Endometrial microvascular endothelial cells (primary cell): ENCODE measurements around the gene CNTNAP2. TPM values are rescaled to one million over a fixed set of nuclear protein-coding genes. Genes with fewer than 3 reads are reported as not detected.

ENCODE experiments used
- in situ Hi-C: cut with HindIII; loops from 2 replicates; pipeline ENCODE4 v1.10.0; 2017; ENCODE audit warnings: low sequenced_read_pairs, low pct_unique_long_range_greater_than_20kb; ENCODE audit errors: inconsistent ontology term
- total RNA-seq: library from RNA; depleted of rRNA; stranded (reverse); fragments of >200 nt; gene quantifications from one replicate; pipeline ENCODE4 v1.2.3, GENCODE V29; 2015; ENCODE audit errors: inconsistent ontology term

The CNTNAP2 gene
- total RNA-seq, 1 donor from 2014 or later = not detected

DNA sequence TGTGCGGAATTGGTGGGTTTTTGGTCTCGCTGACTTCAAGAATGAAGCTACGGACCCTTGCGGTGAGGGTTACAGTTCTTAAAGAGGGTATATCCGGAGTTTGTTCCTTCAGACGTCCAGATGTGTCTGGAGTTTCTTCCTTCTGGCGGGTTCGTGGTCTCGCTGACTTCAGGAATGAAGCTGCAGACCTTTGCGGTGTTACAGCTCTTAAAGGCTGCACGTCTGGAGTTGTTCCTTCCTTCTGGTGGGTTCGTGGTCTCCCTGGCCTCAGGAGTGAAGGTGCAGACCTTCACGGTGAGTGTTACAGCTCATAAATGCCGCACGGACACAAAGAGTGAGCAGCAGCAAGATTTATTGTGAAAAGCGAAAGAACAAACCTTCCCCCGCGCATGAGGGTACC is 670.7 kb downstream of the CNTNAP2 start:
- in situ Hi-C loops = no loop called here

DNA sequence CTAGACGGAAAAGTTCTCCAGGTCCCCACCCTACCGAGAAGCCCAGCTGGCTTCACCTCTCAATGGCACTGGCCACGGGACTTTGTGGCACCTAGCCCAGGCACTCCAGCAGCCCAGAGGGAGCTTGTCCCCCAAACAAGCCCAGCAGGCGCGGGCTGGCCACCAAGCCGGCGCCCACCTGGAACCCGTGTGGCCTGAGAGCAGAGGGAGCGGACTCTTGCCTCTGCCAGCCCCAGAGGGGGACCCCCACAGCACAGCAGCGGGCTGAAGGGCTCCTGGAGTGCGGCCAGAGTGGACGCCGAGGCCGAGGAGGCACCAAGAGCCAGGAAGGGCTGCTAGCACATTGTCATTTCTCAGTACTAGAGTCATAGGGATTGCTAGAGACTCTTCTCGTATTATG is 671.4 kb downstream of the CNTNAP2 start:
- in situ Hi-C loops = no loop called here

DNA sequence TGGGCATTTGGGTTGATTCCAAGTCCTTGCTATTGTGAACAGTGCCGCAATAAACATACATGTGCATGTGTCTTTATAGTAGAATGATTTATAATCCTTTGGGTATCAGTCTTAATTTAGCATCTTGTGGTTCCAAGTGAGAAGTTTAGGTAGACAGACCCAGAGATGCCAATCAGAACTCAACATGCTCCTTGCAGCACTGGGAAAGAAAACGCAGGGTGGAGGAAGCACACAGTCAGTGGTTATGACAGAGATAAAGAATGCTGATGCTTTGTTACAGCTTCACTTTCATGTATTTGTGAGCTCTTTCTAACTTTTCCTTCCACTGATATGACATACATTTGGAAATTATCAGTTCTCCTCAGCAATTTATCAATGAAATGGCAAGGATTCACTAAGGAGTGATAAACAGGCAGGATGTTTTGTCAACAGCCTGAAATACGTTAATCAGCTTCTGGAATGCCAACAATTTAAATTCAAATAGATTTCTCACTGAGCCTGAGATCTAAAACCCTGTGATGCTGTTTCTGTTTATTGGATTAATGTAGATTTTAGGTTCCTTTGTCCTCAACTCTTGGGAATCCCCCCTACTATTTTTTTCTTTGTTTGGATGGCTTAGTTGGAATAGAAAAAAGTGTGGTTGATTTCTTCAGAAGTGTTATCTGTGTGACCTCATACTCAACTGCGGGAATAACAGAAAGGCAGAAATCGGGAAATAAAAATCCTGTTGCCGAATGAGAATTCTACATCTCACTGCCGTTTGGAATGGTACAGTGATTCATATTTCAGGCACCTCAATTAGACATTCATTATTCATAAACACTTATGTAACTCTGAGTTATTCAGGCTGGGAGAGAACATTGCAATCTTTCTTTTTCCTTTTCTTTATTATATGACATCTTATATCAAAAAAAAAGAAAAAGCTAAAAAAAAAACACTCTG is 675.0 kb downstream of the CNTNAP2 start:
- in situ Hi-C loops = no loop called here

DNA sequence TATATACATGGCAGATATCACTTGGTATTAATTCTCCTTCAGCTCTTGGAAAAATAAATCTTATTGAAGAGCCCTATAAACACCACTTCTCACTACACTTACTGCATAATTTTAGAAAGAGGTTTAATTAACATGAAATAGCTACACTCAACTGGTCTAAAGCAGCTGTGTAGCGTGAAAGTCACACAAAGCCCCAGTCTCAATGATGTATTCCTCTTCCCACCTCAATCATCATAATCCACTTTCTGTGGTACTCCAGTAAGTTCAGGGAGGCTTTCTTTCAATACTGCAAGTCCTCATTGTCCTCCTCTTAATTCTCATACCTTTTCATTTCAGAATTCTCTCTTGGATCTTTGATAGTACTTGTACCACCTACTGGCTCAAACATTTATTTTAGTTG is 688.0 kb downstream of the CNTNAP2 start:
- in situ Hi-C loops = no loop called here

DNA sequence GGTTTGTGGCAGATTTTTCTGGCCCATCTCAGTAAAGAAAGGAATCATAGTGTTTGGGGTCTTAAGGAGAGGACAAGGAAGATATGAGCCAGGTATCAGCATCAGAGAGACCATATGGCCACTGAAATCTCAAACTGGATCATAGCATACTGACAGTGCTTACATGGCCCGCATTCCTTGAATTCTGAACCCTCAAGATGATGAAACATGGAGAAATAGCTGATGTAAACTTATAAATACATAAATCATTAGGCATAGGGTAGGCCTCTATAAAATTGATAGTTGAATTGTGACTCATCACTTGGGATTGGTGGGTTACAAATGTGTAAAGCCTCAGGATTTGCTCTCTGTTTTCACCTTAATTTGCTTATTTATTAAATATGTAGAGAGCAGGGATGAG is 688.5 kb downstream of the CNTNAP2 start:
- in situ Hi-C loops = no loop called here

DNA sequence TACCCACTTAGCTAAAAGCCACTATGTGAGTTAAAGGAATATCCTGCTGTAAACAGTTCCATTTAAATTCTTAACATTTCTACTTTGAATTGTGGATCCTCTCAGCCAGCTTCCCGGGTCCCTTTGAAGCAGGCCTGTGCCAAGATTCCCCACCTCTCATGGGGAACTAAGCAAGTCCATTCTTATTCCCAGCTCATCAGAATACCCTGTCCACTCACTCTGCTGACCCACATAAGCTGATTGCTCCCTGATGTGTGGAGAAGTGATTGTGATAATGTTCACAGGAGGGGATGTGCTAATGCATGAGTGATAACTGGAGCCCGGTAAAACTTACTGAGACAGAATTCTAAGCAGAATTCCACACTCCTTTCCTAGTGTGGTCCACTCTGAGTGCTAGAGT is 709.7 kb downstream of the CNTNAP2 start:
- in situ Hi-C loops = no loop called here

DNA sequence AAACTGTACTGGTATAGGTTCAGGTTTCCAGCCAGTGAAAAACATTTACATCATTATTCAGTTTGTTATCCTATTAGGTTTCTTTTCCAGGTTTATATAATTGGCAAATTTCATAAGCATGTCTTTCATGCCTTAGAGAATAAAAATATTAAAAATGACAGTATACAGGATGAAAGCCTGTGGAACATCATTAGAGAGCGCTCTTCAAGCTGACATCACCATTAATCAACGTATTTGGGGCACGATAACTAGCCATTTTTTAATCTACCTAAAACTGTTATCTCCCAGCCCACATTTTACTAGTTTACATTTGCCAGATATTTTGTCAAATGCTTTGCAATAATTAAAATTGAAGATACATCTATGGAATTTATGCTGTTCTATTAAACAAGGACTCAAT is 714.1 kb downstream of the CNTNAP2 start:
- in situ Hi-C loops = no loop called here

DNA sequence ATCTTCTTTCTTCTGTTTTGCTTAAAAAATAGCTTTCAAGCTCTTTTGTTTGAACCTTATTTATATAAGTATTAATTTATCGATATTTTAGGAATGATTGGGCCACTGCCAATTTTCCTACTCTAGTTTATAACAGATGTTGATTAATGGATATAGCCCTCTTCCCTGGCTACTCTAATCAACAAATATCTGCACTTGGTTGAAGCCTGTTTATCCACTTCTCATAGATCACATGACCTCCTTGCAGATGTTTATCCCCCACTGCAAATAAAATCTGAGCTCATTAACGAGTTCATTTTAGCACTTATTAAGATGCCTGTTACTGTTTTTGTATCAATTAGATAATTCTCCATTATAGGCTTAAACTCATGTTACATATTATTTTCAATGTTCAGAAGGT is 715.3 kb downstream of the CNTNAP2 start:
- in situ Hi-C loops = no loop called here

DNA sequence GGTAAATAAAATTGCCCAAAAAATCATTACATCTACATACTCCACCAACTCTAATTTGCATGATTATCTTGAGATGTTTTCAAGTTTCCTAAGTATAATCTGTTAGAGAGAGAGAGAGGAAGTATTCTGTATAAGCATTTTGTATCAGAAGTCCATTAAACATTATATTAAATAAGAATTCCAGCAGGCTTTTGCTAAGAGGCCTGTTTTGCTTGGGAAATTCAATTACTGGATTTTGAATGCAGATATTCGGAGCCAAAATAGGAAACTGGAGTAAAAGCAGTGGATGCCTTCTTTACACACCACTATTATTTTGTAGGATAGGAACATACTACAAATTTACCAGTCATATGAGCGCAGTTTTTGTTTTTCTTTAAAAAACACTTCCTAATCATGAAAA is 727.8 kb downstream of the CNTNAP2 start:
- in situ Hi-C loops = no loop called here

DNA sequence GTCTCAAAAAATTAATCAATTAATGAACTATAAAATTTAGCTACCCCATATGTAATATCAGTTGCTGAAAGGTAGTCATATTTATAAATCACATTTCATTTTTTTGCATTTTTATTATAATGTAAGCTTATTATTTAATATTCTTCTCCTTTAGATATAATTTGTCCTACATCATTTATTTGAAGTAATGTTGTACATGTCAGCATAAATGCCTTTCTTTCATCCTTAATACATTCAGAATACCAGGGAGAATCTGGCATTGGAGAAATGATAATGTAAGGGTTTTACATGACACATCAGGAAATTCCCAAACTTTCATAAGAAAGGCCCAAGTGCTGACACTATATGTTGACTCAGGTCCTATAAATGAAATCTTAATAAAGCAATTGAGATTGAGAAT is 742.1 kb downstream of the CNTNAP2 start:
- in situ Hi-C loops = no loop called here

DNA sequence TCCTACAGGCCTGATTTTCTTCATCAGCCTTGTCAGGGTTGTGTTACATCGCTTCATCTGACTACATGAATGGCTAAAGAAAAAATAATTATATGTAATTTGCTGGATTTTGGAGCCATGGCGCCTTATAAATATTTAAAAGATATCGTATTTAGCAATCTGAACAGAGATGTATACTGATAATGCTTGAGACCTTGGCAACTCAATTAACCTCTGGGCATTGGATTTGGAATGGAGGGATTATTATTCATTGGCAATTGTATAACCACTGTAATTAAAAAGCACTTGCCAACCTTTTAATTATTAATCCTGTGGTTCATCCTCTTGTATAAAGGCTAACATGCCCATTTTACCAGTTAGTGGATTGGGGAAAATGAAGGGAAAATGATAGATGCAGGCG is 745.1 kb downstream of the CNTNAP2 start:
- in situ Hi-C loops = no loop called here

DNA sequence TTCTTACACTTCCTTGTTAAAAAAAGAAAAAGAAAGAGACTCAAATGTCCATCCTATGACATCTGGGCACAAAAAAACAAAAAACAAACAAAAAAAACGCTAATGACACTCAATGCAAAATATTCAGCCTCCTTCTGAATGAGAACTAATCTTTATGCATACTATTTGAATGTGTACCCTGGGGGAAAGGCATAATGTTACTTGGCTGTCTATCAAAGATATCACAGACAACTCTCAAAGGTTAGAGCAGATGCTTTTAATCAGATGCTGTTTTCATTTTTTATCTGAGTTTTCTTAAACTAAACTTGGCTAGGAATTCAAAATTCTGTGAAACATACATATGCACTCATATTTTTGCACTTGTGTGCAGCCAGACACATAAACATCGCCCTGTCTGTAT is 745.8 kb downstream of the CNTNAP2 start:
- in situ Hi-C loops = no loop called here

DNA sequence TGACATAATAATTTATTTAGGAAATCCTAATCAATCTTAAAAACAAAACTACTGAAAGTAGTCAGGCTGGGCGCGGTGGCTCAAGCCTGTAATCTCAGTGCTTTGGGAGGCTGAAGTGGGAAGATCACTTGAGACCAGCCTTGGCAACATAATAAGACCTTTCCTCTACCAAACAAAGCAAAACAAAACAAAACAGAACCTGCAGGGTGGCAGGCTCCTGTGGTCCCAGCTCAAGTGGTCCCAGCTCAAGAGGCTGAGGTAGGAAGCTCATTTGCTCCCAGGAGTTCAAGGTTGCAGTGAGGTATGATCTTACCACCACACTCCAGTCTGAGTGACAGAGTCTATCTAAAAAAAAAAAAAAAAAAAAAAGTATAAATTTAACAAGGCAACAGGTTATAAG is 748.0 kb downstream of the CNTNAP2 start:
- in situ Hi-C loops = no loop called here

DNA sequence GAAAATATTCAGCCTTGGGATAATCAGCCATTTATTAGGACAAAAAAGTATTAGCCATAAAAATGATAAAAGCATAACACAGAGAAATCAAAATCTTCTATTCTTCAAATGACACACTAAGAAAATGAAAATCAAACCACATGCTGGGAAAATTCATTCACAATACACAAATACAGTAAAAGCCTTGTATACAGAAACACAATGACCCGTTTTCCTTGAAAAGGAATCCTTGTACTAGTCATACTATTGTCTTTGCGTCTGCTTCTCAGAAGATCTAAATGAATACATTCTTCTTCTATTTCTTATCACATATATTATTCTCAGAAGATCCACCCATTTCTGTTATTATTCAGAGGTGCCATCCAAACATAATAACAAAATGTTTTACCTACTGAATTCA is 749.1 kb downstream of the CNTNAP2 start:
- in situ Hi-C loops = no loop called here

DNA sequence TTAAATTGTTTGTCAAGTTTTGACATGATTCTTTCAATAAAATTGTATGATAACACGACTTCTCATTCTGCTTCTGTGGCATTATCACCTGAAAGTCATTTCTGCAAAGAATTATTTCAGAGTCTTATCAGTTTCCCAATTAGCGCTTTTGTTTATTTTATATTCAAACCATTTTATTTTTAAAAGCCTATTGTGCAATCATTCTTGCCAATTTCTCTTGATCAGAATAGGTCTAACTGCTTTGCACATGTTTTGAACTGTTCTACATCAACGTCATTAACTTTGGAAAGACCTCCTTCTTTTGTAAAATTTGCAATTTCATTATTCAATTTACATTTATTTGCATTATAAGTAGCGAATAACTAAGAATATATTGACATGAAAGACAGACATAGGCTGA is 758.1 kb downstream of the CNTNAP2 start:
- in situ Hi-C loops = no loop called here

DNA sequence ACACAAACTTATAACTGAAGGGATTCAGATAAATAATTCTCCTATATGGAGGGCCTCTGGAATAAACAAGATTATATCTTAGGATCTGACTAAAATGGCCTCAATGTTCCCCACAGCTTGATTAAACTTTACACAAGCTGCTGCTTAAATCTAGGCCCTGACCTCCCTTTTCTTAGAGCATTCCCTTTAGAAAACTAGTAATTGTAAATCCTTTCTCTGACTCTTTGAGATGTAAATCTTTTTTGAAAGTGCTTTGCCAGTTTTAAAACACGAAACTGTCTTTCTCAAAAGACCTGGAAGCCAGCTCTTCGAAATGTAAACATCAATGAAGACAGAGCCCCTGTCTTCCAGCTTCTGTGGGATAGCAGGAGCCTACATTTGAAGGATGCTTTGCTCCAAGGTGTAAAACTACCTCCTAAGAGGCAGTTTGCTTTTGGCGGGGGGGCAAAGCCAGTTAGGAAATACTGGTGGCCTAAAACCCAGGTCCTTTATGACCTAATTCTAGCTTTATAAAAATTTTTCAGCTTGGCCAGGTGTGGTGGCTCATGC is 758.7 kb downstream of the CNTNAP2 start:
- in situ Hi-C loops = no loop called here

DNA sequence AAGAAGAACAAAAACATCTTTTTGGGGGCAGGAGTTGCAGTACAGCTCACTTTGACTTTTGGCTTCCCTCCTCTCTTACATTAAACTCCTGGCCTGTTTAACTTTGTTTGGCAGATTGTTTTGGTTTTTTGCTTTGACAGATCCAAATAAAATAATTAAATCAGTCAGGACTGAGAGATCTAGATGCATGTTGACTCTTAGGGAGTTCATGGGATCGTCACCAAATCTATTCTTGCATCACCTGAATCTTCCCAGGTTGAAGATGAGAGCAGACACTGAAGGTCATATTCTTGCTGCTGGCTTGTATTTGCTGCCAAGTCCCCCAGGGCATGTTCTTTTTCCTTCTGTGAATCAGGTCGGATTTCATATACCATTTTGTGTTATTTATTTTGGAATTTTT is 759.4 kb downstream of the CNTNAP2 start:
- in situ Hi-C loops = no loop called here

DNA sequence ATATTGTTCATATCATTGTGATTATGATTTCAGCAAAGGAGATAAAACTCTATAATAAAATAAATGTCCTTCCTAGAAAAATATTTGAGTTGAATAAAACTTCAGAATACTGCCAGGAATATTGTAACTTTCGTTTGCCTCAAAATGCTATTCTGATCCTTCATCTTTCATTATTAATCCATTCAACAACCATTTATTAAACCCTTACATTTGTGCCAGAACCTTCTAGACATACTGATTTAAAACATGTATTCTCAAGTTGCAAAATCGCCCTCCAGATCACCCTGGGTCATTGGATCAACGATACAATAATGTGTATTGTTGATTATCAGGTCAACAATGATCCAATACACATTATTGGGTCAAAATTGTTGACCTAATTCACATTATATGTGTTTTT is 759.8 kb downstream of the CNTNAP2 start:
- in situ Hi-C loops = no loop called here

DNA sequence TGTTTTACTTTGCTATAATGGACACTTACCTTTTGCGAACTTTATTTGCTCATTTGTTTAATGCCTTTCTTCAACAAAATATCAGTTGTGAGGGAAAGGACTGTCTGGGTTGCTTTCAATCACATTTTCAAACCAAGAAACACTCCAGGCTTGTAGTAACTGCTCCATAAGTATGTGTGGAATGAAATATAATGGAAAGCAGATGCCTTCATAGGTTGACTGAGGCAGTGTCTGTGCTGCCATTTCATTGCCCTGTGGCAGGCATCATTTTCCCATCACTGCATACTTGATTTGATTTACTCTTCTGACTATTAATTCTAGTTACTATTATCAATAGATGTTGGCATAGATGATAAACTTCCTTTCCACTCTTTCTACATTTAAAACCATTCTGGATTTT is 762.3 kb downstream of the CNTNAP2 start:
- in situ Hi-C loops = no loop called here

DNA sequence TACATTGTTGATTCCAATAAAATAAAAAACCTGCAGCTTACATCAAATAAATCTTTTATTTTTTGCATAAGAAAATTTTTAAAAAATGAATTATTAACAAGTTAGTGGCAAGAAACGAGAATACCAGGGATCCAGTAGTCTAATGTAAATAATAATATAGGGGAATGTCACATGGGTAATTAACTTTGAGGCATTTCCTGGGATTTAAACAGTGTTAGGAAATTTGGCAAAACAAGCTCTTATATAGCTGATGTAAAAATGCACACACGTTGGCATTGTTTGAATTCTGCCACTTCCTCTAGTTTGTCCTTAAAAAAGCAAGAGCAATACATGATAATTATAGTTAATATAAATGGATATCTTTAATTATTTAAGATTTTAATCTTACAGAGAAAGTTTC is 768.6 kb downstream of the CNTNAP2 start:
- in situ Hi-C loops = no loop called here
